HG03066 (cell line): ENCODE data around the gene HIPK2.

ENCODE experiments used
- ATAC-seq: cut with Tn5 transposase; IDR thresholded peaks from one replicate; pipeline ENCODE4 v1.9.1; 2021; ENCODE audit warnings: low read depth; ENCODE audit not compliant: unreplicated experiment

The HIPK2 gene

DNA sequence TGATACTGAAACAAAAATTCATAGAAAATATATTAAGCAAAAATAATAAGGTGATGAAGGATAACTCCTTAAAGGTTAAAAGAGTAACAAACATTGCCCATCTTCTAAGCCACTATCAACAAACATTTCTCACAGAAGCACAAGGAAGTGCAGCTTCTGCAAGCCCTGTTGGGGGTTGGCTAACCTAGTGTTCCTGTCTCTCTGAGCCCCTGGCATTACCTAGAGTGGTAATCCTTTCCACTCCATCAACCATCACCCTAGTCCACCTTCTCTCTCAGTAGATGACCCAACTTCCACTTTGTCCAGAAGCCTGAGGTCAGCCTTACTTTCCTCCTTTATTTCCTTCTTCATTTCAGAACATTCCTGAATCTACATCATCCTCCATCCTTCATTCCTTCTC, 59.7 kb downstream of the HIPK2 start:
- no peak for ATAC-seq

GRCh38 chr7:139716156-139716942, 61.4 kb downstream of the HIPK2 start:
- no peak for ATAC-seq

GRCh38 chr7:139715194-139715815, 62.5 kb downstream of the HIPK2 start:
- no peak for ATAC-seq

- peak; percentile 99 for ATAC-seq
Observed at GRCh38 chr7:139714163-139714901, 63.5 kb downstream of the HIPK2 start.

GRCh38 chr7:139713526-139714162, 64.2 kb downstream of the HIPK2 start:
- no peak for ATAC-seq

DNA sequence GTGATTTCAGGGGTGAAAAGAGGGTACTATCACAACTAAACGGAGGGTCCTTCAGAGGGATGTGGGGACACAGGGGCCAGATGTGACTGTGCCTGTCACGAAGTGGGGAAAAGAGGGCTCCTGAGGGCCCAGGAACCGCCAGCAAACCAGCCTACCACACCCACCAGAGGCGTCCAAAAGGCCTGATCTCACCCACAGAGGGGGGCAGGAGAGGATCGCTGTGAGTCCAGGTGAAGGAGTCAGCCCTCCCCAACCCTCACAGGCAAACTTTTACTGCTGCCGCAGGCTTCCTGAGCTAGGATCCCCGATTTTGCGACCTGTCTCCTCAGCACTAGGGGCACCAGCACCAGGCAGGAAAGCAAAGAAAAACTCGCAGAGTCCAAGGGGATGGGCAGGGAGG, 64.7 kb downstream of the HIPK2 start:
- no peak for ATAC-seq

DNA sequence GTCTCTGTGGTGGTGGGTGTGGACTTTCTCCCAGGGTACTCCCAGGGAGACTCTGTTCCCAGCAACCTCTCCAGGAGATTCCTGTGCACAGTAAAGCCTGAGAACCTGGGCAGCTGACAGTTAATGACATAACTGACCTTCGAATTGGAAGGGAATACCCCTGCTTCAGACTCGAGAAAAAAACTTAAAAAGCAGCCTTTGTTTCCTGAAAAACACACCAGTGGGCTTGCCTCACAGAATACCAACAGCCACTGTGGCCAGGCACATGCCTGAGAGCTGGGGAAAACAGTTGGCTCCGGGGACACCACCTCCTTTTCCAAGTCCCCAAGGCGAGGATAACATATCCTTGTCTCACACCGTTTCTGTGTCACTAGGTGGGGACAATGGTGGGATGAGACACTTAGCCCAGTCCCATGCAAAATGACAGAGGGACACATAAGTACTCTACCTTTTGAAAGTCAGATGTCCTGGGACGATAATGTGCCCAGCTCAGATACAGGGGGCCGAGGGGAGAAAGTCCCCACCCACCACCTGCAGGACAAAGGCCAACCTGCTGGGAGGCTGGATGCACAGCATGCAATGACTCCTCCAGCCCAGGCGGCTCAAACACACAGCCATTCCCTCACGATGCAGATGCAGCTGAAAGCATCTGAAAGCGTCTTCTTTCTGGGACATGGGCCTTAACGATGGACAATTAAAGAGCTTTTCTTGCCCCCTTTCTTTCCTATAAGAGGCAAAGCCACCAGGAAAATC, 65.6 kb downstream of the HIPK2 start:
- ATAC-seq: no peak

- no peak for ATAC-seq
Observed at GRCh38 chr7:139710036-139710435, 67.8 kb downstream of the HIPK2 start.

GRCh38 chr7:139709485-139709884, 68.3 kb downstream of the HIPK2 start:
- ATAC-seq: no peak

GRCh38 chr7:139708541-139708940, 69.3 kb downstream of the HIPK2 start:
- ATAC-seq: peak; percentile 87

- no peak for ATAC-seq
Observed at GRCh38 chr7:139706837-139707236, 71.0 kb downstream of the HIPK2 start.

- no peak for ATAC-seq
Observed at GRCh38 chr7:139704308-139704879, 73.4 kb downstream of the HIPK2 start.

DNA sequence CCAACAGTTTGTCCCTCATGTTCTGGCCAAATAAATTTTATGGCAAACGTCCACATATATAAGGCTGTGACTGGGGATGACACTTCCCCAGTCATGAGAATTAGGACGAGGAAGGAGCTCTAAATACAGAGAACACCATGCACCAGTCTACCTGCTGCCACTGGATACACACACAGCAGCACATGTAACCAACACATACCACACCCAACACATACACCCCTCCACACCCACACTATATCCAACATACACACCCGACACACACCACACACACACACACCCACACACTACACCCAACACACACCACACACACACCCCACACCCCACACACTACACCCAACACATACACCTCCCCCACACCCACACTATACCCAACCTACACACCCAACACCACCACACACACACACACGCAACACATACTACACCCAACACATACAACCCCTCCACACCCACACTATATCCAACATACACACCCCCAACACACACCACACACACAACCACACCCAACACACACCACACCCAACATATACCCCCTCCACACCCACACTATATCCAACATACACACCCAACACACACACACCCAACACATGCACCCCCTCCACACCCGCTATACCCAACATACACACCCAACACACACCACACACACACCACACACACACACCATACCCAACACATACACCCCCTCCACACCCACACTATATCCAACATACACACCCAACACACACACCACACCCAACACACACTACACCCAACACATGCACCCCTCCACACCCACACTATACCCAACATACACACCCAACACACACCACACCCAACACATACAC, 74.1 kb downstream of the HIPK2 start:
- peak; percentile 26 for ATAC-seq

- peak; percentile 82 for ATAC-seq
Observed at GRCh38 chr7:139702811-139703486, 74.8 kb downstream of the HIPK2 start.

DNA sequence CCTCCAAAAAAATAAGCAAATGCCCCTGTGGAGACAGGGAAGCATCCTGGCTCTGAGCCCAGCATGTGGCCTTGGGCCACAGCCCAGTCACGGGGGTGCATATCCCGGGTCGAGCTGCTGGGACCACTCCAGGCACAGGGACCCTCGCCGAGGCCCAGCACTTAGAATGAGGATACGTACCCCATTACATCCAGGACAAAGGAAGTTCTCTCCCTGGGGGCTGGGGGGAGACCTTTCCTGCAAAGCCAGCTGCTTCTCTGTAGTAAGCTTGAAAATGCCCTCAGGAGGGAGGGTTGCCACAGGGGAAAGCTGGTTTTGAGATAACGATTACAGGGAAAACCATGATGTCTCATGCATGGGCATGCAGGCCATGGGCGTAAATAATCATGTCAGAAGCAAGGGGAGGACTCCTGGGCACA, 75.5 kb downstream of the HIPK2 start:
- ATAC-seq: no peak

- no peak for ATAC-seq
Observed at GRCh38 chr7:139701908-139702307, 75.9 kb downstream of the HIPK2 start.

DNA sequence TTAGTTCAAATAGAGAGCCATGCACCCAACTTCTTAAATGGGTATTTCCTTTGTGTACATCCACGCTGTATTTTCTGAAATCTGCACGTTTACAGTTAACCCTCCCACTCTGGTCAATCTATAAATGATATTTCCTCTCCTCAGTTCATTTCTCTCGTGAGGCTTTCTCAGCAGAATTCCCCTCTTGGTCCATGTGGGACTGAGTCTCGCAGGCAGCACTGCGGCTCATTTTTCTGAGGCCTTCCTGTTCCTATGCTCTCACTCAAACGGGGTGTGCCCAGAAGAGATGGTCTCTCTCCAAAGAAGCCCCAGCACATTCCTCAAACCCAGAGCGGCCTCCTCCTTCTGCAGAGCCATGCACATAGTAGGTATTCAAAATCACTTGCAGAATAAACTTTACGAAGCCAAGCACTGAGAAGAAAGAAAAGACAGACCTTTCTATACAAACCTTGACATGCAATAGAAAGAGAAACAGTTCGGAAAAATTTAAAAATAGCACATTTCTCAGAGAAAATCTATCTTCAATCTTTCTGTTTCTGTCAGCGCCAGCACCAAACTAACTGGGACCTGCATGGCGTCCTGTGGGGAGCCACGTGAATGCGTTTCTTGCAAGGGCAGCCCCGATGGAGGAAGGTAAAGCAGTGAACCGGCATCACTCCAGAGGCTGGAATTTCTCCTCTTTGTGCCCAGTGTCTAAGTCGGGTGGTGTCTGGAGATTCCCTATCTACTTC, 77.1 kb downstream of the HIPK2 start:
- ATAC-seq: no peak
